ENCODE measurements around the gene ZHX3.

Gene ZHX3

GRCh38 chr20:41202426-41202825 lies 115.1 kb downstream of the ZHX3 start:
- in situ Hi-C loops (cut with MboI; ENCODE audit: low sequenced_read_pairs) = no loop called here

GRCh38 chr20:41201760-41202159 lies 115.8 kb downstream of the ZHX3 start:
- in situ Hi-C loops (cut with MboI; ENCODE audit: low sequenced_read_pairs) = no loop called here

- in situ Hi-C loops (cut with MboI; ENCODE audit: low sequenced_read_pairs) = no loop called here
Observed at GRCh38 chr20:41200446-41201202, 116.9 kb downstream of the ZHX3 start.

GRCh38 chr20:41198443-41198842 lies 119.1 kb downstream of the ZHX3 start:
- in situ Hi-C loops (cut with MboI; ENCODE audit: low sequenced_read_pairs) = no loop called here

- in situ Hi-C loops (cut with MboI; ENCODE audit: low sequenced_read_pairs) = no loop called here
Observed at GRCh38 chr20:41196653-41197225, 120.8 kb downstream of the ZHX3 start.

- in situ Hi-C loops (cut with MboI; ENCODE audit: low sequenced_read_pairs) = no loop called here
Observed at GRCh38 chr20:41192575-41192974, 125.0 kb downstream of the ZHX3 start.

GRCh38 chr20:41191562-41192500 lies 125.7 kb downstream of the ZHX3 start:
- in situ Hi-C loops (cut with MboI; ENCODE audit: low sequenced_read_pairs) = no loop called here

- in situ Hi-C loops (cut with MboI; ENCODE audit: low sequenced_read_pairs) = no loop called here
Observed at GRCh38 chr20:41187668-41188067, 129.9 kb downstream of the ZHX3 start.

- in situ Hi-C loops (cut with MboI; ENCODE audit: low sequenced_read_pairs) = no loop called here
Observed at GRCh38 chr20:41185013-41185757, 132.3 kb downstream of the ZHX3 start.

GRCh38 chr20:41183831-41184230 lies 133.7 kb downstream of the ZHX3 start:
- in situ Hi-C loops (cut with MboI; ENCODE audit: low sequenced_read_pairs) = no loop called here

GRCh38 chr20:41183391-41183790 lies 134.1 kb downstream of the ZHX3 start:
- in situ Hi-C loops (cut with MboI; ENCODE audit: low sequenced_read_pairs) = no loop called here

GRCh38 chr20:41182296-41183212 lies 135.0 kb downstream of the ZHX3 start:
- in situ Hi-C loops (cut with MboI; ENCODE audit: low sequenced_read_pairs) = no loop called here

GRCh38 chr20:41181567-41181966 lies 136.0 kb downstream of the ZHX3 start:
- in situ Hi-C loops (cut with MboI; ENCODE audit: low sequenced_read_pairs) = no loop called here

GRCh38 chr20:41180599-41181333 lies 136.8 kb downstream of the ZHX3 start:
- in situ Hi-C loops (cut with MboI; ENCODE audit: low sequenced_read_pairs) = no loop called here

- in situ Hi-C loops (cut with MboI; ENCODE audit: low sequenced_read_pairs) = loop anchor here (10.0 kb wide), 1 partner anchor 165 kb away; the partner anchor contains the start of gene LPIN3
Observed at GRCh38 chr20:41179961-41180360, 137.6 kb downstream of the ZHX3 start.

- in situ Hi-C loops (cut with MboI; ENCODE audit: low sequenced_read_pairs) = loop anchor here (10.0 kb wide), 1 partner anchor 166 kb away; the partner anchor contains the start of gene LPIN3
Observed at GRCh38 chr20:41178904-41179432, 138.6 kb downstream of the ZHX3 start.

- in situ Hi-C loops (cut with MboI; ENCODE audit: low sequenced_read_pairs) = loop anchor here (10.0 kb wide), 1 partner anchor 166 kb away; the partner anchor contains the start of gene LPIN3
Observed at GRCh38 chr20:41178495-41178894, 139.0 kb downstream of the ZHX3 start.

- in situ Hi-C loops (cut with MboI; ENCODE audit: low sequenced_read_pairs) = loop anchor here (10.0 kb wide), 1 partner anchor 167 kb away; the partner anchor contains the start of gene LPIN3
Observed at GRCh38 chr20:41177636-41178035, 139.9 kb downstream of the ZHX3 start.
